K562 (cell line): ENCODE measurements around the gene C11orf86. TPM values are rescaled to one million over a fixed set of nuclear protein-coding genes. Genes with fewer than 3 reads are reported as not detected.

Experiments used
- CBFB ChIP-seq: sonication (generic); formaldehyde crosslinking; IDR thresholded peaks from 2 replicates; pipeline ENCODE4 v1.4.0; 2020; ENCODE audit warnings: mild to moderate bottlenecking, missing genetic modification reagents
- CBX3 ChIP-seq, 2 experiments: IDR thresholded peaks; 1 replicate in 1 of 2; 2 replicates in 1 of 2; pipeline ENCODE4 v1.6.1; 2012; ENCODE audit warnings: inconsistent platforms in 2 of 2, low read length in 2 of 2, borderline replicate concordance in 1 of 2, control low read depth in 1 of 2
- CEBPB ChIP-seq: fragments of 450-650 bp; IDR thresholded peaks from 2 replicates; pipeline ENCODE4 v1.6.1; 2016; ENCODE audit warnings: missing genetic modification characterization, missing compliant biosample characterization
- CTCF ChIP-seq, 3 experiments: IDR thresholded peaks in 2 of 3; conservative IDR thresholded peaks in 1 of 3; 2 replicates each; pipeline ENCODE4 v1.5.1; 2011 to 2012; ENCODE audit warnings: low read length in 3 of 3, mild to moderate bottlenecking in 3 of 3, control low read depth in 2 of 3, improper control_type of control experiment in 1 of 3, inconsistent platforms in 1 of 3, low read depth in 1 of 3, mixed read lengths in 1 of 3, moderate library complexity in 1 of 3; ENCODE audit not compliant: insufficient read depth in 2 of 3
- CXXC5 ChIP-seq: fragments of 250-450 bp; sonication (Bioruptor Pico); IDR thresholded peaks from 2 replicates; pipeline ENCODE4 v1.8.0; 2022; ENCODE audit warnings: inconsistent platforms, mild to moderate bottlenecking, moderate library complexity
- DPF2 ChIP-seq: fragments of 450-650 bp; IDR thresholded peaks from 2 replicates; pipeline ENCODE4 v1.6.1; 2016
- E4F1 ChIP-seq: fragments of 250-450 bp; sonication (Bioruptor Pico); IDR thresholded peaks from 2 replicates; pipeline ENCODE4 v1.5.0; 2021; ENCODE audit warnings: mild to moderate bottlenecking, borderline replicate concordance
- ETV5 ChIP-seq: sonication (generic); formaldehyde crosslinking; IDR thresholded peaks from 2 replicates; pipeline ENCODE4 v1.4.0; 2020; ENCODE audit warnings: low read depth, mild to moderate bottlenecking, missing genetic modification reagents
- HDAC6 ChIP-seq: IDR thresholded peaks from 2 replicates; pipeline ENCODE4 v1.6.1; 2012; ENCODE audit warnings: low read depth, mild to moderate bottlenecking, control low read depth, inconsistent platforms, low read length, moderate library complexity
- KLF16 ChIP-seq: IDR thresholded peaks from 2 replicates; pipeline ENCODE4 v1.6.1; 2016; ENCODE audit warnings: antibody characterized with exemption
- MAFF ChIP-seq: IDR thresholded peaks from 2 replicates; pipeline ENCODE4 v1.6.1; 2012; ENCODE audit warnings: low read length, improper control_type of control experiment
- MAX ChIP-seq: sonication (generic); formaldehyde crosslinking; IDR thresholded peaks from 2 replicates; pipeline ENCODE4 v1.9.0; 2022; ENCODE audit warnings: mild to moderate bottlenecking, missing genetic modification reagents
- MLLT1 ChIP-seq, 2 experiments: fragments of 450-650 bp; IDR thresholded peaks; 2 replicates each; pipeline ENCODE4 v1.6.1; 2016
- MTF1 ChIP-seq: fragments of 250-450 bp; sonication (Bioruptor Pico); IDR thresholded peaks from 2 replicates; pipeline ENCODE4 v1.9.0; 2021; ENCODE audit warnings: moderate library complexity, mild to moderate bottlenecking, inconsistent platforms, borderline replicate concordance
- NBN ChIP-seq: fragments of 450-650 bp; IDR thresholded peaks from 2 replicates; pipeline ENCODE4 v1.6.1; 2016; ENCODE audit warnings: low read depth, mild to moderate bottlenecking
- NCOR1 ChIP-seq: fragments of 450-650 bp; IDR thresholded peaks from 2 replicates; pipeline ENCODE4 v1.6.1; 2016; ENCODE audit warnings: mild to moderate bottlenecking, moderate library complexity
- POLR2A ChIP-seq: fragments of 450-650 bp; conservative IDR thresholded peaks from 2 replicates; pipeline ENCODE4 v1.6.1; 2016
- PREB ChIP-seq: sonication (generic); formaldehyde crosslinking; IDR thresholded peaks from 2 replicates; pipeline ENCODE4 v1.8.1; 2023; ENCODE audit warnings: mild to moderate bottlenecking, missing genetic modification reagents
- RNF2 ChIP-seq: sonication (generic); IDR thresholded peaks from 2 replicates; pipeline ENCODE4 v1.6.1; 2016
- SAFB ChIP-seq: fragments of 200-400 bp; formaldehyde crosslinking; IDR thresholded peaks from 2 replicates; pipeline ENCODE4 v1.6.1; 2017; ENCODE audit warnings: low read depth, low read length, borderline replicate concordance
- SMARCC2 ChIP-seq: fragments of 450-650 bp; IDR thresholded peaks from 2 replicates; pipeline ENCODE4 v1.6.1; 2017; ENCODE audit warnings: antibody characterized with exemption, moderate library complexity, mild to moderate bottlenecking, low read depth
- TRIM24 ChIP-seq, 2 experiments: fragments of 450-650 bp; IDR thresholded peaks; 2 replicates each; pipeline ENCODE4 v1.6.1; 2016
- ZNF24 ChIP-seq: fragments of 450-650 bp; IDR thresholded peaks from 2 replicates; pipeline ENCODE4 v1.6.1; 2016
- ZNF253 ChIP-seq: fragments of 250-450 bp; sonication (Bioruptor Pico); conservative IDR thresholded peaks from 2 replicates; pipeline ENCODE4 v1.6.1; 2021; ENCODE audit warnings: mild to moderate bottlenecking
- ZNF644 ChIP-seq: fragments of 200-800 bp; sonication (Bioruptor generic); IDR thresholded peaks from 2 replicates; pipeline ENCODE4 v1.6.1; 2016; ENCODE audit warnings: low read depth, missing genetic modification characterization, missing compliant biosample characterization
- polyA plus RNA-seq, 8 experiments: library from polyadenylated mRNA; depleted of rRNA in 4 of 8; stranded (reverse) in 5 of 8; unstranded in 3 of 8; fragments of >200 nt; fragmentation: Nextera tagmentation in 2 of 8; fragmentation: Illumina TruSeq in 1 of 8; extraction: Ambion mirVana in 2 of 8; extraction: Trizol in 1 of 8; gene quantifications; 2 replicates each; pipeline versions ENCODE4 v1.2.1 to v1.2.3, GENCODE V29; 2011 to 2014; ENCODE audit warnings: inconsistent platforms in 1 of 8, missing spikeins in 1 of 8
- total RNA-seq, 7 experiments: library from RNA; depleted of rRNA in 6 of 7; stranded (reverse); fragments of >200 nt in 6 of 7; fragmentation: Illumina TruSeq in 2 of 7; extraction: Trizol in 2 of 7; gene quantifications; 2 replicates each; pipeline versions ENCODE4 v1.2.1 to v1.2.3, GENCODE V29; 2011 to 2021; ENCODE audit warnings: low replicate concordance in 1 of 7

Gene C11orf86
- total and polyA plus RNA-seq, 9 of the 15 experiments (the other 6 are each of a cell fraction or from before 2014, with no cell fraction given): not detected

- no peak for TF ChIP-seq CTCF (IDR thresholded peaks at IDR 0.05 in 2 of 3, conservative IDR thresholded peaks at IDR 0.05 in 1 of 3; ENCODE audit: insufficient read depth in 2 of 3, low read depth in 1 of 3, low read length in 3 of 3)
- no peak for TF ChIP-seq MLLT1 (IDR thresholded peaks at IDR 0.05)
- TF ChIP-seq TRIM24 (IDR thresholded peaks at IDR 0.05): peak; percentile 31 to 66; a peak in 2 of 4 replicates
- no peak for TF ChIP-seq MAFF
- TF ChIP-seq CBFB (CRISPR knock-in tag): no peak
- TF ChIP-seq CXXC5 (CRISPR knock-in tag): no peak
- no peak for TF ChIP-seq ETV5 (CRISPR knock-in tag)
- TF ChIP-seq CEBPB (tag): peak; percentile 79
- peak; percentile 50 for TF ChIP-seq DPF2
- no peak for TF ChIP-seq HDAC6
- 0 out of 3 replicates have a peak, but pooled peaks of 1 of the 2 experiments have one; percentile 2 for TF ChIP-seq CBX3 (IDR thresholded peaks at IDR 0.05; ENCODE audit: borderline replicate concordance in 1 of 2, low read length in 2 of 2)
- TF ChIP-seq MAX: no peak
- no peak for TF ChIP-seq MTF1
- TF ChIP-seq ZNF24: no peak
- TF ChIP-seq KLF16: no peak
- TF ChIP-seq SAFB: no peak
- TF ChIP-seq POLR2A: no peak
- TF ChIP-seq RNF2: no peak
- TF ChIP-seq ZNF253 (CRISPR knock-in tag): no peak
- no peak for TF ChIP-seq NBN
- no peak for TF ChIP-seq ZNF644 (tag)
- TF ChIP-seq NCOR1: no peak
- TF ChIP-seq E4F1: no peak
- no peak for TF ChIP-seq PREB (CRISPR knock-in tag)
- TF ChIP-seq SMARCC2: 0 out of 2 replicates have a peak, but pooled peaks have one; percentile 52
These were observed 4.2 kb upstream of the C11orf86 start (continued) for GRCh38 chr11:66970807-66971442.
